DMS153 treated with DMSO at 0.1 percent for 48 hours (cell line): ENCODE data around the gene FAM170B.

Experiments
- DNase-seq: peaks from one replicate; lab custom pipeline; 2025; ENCODE audit not compliant: unreplicated experiment; lab: John Stamatoyannopoulos, UW

FAM170B gene

DNA sequence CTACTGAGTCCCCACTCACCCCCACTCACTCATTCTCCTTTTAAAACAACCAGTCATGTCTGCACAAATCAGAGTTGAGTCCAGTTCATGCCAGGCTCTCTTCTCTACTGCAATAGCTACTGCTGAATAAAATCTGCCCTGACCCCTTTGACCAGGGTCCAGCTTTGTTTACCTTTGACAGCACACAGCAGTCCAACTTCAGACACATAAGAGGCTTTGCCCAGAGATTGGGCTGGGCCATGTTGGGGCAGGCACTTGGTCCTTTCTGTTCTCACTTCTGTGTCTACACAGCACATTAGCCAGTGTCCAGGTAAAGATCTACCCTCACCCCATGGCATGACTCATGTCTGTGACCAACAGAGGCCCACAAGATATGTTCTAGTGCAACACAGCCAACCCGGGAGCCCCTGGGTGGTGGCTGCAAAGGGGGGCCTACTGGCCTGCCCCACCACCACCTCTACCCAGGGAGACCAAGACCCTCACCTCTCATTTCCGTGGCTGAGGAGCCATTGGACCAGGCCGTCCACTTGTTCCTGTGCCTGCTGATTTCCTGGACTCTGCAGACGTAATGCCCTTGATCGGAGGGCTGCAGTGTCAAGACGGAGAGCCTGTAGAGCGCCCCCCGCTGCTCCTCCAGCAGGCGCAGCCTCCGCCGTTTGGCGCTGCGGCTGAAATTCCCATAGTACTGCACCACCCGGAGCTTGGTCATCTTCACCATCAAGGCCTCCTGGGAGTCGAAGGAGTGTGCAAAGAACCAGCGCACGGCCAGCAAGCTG, 26.5 kb downstream of the FAM170B start:
- no peak for DNase-seq

DNA sequence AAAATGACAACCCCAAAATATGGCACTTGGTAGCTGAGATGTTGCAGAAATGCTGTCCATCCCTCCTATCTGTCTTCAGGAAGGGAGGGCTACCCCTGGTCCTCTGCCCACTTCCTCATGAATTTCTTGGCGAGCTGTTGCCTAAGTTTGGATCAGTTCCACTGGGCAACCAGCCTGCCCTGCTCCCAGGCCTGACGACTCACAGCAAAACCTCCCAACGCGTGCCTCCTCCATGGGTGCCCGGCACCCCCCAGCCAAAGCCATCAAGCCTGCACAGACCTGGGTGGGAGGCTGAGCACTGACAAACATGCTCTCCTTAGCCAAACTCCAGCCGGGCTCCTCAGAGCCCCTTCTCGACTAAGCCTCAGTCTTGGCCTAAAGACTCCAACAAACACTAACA, 27.4 kb downstream of the FAM170B start:
- no peak for DNase-seq

DNA sequence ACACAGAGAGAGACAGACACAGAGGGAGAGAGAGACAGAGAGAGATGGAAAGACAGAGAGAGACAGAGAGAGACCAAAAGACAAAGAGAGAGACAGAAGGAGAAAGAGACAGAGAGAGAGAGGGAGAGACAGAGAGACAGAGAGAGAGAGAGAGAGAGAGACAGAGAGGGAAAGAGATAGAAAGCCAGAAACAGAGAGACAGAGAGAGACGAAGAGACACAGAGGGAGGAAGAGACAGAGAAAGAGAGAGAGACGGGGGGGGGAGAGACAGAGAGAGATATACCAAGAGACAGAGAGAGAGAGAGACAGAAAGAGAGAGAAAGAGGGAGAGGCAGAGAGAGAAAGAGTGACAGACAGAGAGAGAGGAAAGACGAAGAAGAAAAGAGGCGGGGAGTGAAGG, 28.7 kb downstream of the FAM170B start:
- DNase-seq: no peak

DNA sequence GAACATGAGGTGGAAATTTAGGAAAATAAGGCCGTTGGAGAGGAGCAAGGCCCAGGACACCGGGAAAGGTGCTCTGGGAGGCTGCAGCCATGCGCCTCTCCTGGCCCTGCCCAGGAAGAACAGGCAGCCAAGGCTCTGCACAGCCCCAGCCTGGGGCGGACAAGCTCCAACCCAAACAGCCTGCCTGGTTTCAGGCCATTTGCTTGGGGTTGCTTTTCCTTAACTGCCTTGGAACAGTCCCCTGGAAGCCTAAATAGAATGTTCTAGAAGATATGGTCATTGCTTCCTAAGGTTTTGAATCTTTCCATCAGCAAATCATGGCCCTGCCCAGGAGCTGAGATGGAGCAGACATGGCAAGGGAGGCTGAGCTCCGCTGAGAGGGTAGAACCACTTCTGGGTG, 29.5 kb downstream of the FAM170B start:
- DNase-seq: no peak

DNA sequence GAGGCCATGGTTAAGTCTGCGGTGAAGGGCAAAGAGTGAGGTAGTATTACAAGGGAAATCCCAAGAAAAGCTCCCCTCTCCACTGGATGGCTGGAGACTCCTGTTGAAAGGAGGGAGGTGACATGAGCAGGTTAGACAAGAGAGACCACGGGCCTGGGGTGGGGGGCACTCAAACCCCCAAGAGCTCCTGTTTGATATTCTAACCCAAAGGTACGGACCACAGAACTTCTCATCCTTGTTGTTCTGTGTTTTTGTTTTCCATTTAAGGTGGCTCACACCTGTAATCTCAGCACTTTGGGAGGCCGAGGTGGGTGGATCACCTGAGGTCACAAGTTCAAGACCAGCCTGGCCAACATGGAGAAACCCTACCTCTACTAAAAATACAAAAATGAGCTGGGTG, 30.1 kb downstream of the FAM170B start:
- DNase-seq: no peak

DNA sequence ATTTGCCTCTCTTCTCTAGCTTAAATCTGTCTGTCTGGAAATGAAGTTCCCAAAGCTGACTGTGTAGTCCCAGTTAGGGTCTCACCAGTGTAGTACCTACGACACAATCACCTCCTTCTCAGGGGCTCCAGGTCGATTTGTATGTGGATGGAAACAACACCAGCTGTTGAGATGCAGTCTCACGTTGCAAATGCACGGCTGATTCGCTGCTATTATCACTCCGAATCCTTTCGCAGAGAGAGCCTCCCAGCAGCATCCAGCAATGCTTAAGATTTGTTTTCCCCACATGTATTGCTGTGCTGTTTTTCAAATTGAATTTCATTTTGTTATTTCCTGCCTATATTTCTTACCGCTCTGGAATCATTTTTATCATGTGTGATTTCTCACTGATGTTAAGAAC, 34.8 kb downstream of the FAM170B start:
- no peak for DNase-seq

DNA sequence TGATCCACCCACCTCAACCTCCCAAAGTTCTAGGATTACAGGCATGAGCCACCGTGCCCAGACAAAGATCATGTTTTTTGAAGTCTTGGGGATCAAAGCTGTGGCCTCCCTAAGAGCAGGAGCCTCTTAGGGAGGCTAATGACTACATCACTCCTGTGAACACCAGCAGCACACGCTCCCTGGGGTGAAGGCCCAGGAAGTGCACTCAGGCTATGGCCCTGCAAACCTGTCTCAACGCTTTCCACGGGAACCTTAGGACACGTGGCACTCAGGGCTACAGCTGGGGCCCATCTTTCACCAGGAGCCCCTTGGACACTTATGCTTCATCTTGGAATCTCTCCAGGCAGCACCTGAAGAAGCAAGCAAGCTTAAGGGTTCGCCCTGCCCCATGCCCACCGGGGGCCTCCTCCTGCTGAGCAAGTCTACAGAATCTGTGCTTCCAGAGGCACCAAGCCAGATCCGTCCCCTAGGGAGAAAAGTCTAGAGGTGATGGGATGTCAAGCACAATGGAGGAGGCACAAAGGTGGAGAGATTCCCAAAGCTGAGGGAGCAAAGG, 36.9 kb downstream of the FAM170B start:
- DNase-seq: no peak

DNA sequence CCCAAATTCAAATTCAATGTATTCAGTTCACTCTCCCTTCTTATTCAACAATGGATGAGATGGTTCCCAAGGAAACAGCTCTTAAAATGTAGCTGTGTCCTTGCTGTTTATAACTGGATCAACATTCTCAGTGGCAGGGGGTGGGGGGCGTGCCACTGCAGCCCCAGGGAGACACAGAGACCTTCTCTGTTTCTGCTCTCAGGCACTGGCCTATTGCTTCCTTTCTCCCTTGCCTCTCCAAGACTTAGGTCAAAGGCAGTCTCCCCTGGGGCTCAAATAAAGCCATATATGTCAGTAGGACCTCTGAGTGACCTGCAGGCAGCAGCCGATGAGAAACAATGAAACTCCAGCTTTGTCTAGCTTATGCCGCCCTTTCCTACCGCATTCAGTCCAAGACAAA, 39.2 kb downstream of the FAM170B start:
- no peak for DNase-seq

DNA sequence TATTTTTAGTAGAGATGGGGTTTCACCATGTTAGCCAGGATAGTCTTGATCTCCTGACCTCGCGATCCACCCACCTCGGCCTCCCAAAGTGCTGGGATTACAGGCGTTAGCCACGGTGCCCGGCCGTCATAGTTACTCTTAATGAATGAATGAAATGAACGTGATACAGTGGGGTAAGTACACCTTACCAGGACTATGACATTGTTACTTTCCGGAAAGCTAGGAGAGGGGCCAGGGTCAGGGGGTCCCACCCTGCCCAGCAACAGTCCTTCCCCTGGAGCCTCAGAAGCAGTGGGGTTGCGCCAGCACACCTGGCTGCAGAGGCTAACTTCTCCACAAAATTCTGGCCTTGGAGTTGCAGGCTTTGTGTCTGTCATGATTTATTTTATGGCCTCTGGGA, 39.9 kb downstream of the FAM170B start:
- no peak for DNase-seq

DNA sequence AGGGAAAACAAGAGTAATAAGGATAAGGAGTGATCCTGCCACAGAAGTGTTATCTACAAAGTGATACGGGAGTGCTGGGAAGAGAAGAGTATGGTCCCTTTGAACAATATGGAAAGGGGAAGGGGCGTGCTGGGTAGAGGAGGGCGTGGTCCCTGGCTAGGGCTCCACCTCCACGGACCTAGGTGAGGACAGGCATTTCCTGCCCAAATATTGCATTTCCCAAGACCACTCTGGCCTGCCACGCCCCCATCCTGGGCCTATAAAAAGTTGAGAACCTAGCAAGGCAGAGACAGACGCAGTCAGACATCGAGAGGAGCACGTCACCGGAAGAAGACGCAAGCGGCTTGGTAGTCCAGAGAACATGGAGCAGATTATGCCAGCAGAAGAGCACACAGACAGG, 41.3 kb downstream of the FAM170B start:
- no peak for DNase-seq

DNA sequence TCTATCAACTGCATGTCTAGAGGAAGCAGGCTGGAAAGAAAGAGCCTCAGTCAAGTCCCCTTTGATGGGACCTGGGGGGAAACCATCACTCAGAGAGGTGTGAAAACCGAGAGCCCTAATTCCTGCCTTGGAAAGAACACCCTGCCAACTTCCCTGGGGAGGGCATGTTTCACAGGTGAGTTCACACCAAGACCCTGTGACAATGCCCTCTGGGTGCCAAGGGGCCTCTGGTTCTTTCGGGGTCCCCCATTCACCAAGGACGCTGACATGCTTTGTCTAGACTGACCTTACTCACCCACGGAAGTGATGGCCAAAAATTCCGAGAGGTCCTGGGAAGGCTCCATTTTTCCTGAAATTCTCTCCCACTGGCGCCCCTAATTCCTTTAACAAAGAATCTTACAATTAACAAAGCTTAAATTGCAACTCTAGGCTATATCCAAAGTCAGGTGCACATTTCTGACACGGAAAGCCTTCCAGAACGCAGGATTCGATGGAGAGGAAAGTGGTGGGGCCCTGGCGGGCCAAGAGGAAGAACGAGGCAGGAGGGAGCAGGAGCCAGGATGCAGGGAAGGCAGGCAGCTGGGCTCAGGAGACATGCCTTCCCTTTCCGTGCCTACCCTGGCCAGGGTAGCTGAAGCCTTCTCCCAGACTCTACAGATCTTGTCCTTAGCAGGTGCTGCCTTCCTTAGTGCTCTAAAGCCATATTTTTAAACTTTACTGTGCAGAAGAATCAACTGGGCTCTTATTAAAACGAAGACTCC, 42.2 kb downstream of the FAM170B start:
- no peak for DNase-seq

DNA sequence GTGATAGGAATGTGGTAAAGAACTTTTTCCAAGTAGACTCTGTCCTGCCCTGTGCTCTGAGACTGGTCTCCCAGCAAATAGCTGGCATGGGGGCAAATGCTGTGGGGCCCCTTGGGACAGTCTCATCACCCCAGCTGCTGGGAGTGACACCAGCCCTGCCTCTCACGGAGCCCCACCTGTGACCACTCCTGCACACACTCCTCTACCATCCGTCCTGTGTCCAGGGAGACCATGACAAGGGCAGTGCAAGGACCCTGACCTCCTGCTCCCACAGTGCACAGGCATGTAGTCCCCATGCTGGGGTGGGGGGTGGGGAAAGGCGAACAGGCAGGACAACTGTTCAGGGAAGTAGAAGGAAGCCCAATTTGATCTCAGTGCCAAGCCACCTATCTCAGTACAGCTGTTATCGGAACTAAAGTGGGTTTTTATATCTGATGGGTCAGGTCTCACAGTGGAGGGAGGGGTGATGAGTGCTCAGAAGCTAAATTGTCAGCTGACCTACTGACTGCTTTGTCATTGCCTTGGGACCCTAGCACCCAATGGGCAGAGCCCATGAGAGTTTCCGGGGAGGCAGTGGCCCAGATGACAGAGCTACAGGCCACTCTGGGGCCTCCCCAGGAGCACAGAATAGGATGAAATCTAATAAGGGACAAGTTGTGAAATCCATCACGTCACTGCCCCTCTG, 43.0 kb downstream of the FAM170B start:
- DNase-seq: no peak

DNA sequence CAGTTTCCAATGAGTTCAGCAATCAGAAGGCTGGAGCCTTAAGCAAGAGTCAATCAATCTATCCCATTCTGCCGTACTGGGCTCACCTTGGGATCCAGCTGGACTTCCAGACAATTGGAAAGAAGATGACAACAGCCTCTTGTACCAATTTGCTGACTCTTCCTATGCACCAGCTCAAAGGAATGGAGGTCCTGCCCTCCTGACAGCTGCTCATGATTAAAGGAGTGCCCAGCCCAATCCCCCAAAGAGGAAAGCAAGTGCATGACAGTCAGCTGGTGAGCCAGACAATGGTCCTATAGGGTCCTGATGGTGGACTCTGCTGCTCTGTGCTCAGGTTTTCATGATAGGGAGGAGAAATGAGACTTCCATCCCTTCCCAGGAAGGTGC, 43.6 kb downstream of the FAM170B start:
- no peak for DNase-seq

DNA sequence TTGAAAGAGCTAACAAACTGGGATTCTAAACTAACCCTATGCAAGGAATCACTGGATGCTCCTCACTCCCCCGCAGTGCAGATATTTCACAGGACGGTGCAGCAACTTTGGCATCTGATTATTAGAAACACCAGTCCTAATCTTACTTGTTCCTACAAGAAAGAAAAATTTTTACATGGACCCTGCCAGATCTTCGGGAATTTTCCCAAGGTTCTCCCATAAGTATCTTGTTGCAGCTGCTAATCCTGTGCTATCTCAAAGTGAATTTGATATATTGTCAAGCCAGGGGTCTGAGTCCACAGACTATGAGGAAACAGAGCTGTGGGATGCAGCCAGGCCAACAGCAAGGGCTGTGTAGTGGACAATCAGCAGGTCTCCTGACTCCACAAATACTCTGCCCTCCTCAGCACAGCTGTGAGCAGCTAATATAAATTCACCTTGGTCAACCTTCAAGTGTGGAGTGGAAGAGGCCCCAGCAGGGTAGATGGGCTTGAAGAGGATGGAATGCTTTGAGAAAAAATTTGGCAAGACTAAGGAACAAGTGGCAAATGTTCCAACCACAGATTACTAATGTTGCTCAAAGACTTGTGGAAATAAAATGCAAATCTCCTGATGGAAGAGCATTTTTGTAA, 44.1 kb downstream of the FAM170B start:
- DNase-seq: no peak

DNA sequence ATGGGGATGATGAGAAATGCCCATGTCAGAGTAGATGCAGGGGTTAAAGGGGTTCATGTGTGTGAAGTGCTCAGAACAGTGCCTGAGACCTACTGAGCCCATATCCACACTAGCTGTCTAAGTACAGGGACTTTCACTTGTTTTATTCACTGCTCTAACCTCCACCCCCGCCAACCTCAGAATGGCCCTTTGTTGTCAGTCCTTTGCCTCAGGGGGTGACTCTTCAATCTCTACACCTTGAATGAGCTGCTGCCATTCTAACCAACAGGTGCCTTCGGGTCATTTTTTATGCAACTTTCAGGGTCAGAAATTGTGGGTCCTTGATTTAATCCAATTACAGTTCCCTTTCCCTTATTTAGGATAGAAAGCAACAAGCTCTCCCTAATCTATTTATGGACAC, 44.7 kb downstream of the FAM170B start:
- DNase-seq: no peak

DNA sequence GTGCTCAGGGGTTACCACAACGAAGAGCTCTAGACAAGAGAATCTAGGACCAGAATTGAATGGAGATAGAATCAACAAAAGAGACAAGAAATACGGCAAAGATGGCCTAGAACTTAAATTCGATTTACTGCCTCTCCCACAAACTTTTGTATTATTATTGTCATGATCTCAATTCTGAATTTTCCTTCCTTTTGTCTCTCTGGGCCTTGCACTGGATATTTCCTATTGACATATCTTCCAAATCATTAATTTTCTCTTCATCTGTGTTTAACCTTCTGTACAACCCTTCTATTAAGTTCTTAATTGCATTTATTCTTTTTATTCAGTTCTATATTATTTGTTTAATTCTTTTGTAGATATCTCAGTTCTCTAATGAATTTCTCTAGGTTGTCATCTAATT, 46.9 kb downstream of the FAM170B start:
- DNase-seq: no peak

DNA sequence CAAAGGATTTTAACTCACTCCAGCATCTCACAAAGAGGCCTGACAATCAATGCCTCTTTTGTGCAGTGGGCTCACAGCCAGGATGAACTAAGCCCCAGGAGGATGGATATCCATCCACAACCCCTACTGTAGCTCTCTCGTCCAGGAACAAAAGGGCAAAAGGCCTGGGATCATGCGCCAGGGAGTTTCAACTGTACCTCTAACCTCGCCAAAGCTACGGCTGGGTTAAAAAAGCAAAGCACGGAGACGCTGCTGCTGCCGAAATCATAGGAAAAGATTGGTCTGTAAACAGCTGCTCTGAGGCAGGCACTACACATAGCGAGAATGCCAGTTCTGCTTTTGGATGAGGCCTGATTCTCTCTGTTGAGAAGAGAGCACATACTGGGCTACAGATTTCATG, 50.6 kb downstream of the FAM170B start:
- DNase-seq: no peak

DNA sequence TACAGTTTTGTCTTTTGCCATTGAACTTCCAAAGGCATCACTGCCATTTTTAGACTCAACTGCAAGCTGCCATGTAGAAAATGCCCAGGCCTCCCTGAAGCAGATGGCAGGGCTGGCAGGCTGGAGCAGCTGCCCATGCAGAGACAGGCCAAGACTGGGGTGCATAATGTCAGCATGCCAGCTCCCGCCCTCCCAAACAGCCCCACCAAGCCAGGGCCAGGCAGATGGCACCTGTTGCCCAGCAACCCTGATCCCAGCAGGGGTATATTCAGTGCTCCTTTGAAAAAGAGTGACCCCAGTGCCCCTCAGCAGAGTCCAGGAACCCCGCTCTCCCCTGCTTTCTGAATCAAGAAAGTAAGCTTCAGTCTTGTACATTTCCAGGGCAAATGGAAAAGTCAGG, 51.1 kb downstream of the FAM170B start:
- no peak for DNase-seq

DNA sequence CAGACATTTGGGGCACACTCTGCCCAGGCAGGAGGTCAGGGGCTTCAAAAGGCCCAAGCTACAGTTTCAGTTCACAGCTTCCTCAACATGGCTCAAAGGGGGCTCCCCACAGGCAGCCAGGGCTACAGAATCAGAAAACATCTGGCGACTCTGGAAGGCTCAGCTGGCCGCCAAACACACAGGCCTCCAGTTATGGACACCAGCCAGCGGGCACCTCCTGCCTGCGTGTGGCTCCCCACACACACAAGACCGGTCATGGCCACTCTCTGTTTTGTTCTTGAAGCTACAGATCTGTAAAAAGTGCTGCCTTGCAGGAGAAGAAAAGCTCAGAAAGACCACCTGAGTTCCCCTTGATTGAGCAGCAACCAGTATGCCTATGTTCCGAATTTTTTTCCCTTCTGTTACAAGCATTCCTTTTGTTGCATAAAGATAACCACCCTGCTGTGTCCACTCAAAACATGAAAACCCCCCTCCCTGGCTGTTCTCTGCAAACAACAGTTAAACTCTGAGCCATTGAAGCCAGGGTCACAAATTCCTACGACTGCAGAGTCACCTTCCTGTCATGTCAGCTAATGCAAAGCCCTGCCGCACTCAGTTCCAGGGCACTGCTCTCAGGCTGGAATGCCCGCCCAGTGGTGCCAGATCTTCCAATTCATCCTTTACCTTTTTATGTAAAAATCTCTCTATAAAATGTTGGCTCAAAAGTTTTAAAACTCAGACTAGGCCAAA, 52.1 kb downstream of the FAM170B start:
- no peak for DNase-seq
